Endothelial cell of umbilical vein (primary cell): Measurements from ENCODE around the gene TTC27. TPM values are rescaled to one million over a fixed set of nuclear protein-coding genes. Genes with fewer than 3 reads are reported as not detected.

ENCODE experiments used
- BruUV-seq: library from RNA; stranded (reverse); fragments of 400-500 nt; replicated peaks from 2 replicates; lab custom pipeline; 2021; lab: Mats Ljungman, UMichigan
- CTCF ChIA-PET: fragments of 300-600, 350-600 bp; sonication (Branson Sonifier 250); formaldehyde crosslinking; loops from one replicate; lab custom pipeline; 2021; ENCODE audit warnings: antibody characterized with exemption, inconsistent platforms; lab: Charles Lee
- POLR2A ChIA-PET: fragments of 300-600, 350-600 bp; sonication (Branson Sonifier 250); formaldehyde crosslinking; loops from one replicate; lab custom pipeline; 2021; ENCODE audit warnings: antibody characterized with exemption, inconsistent platforms; lab: Charles Lee
- DNase-seq: peaks from one replicate; pipeline ENCODE4 v3.0.0-alpha.2; 2011; ENCODE audit warnings: low read depth, low spot score
- FAIRE-seq: peaks from 2 replicates; lab custom pipeline; 2011; peaks lifted over from hg19 to GRCh38; lab: Jason Lieb, UNC
- H2AFZ ChIP-seq: 2 replicates; pipeline ENCODE4 v1.6.0; 2012; ENCODE audit warnings: low read depth, low read length, control low read depth, inconsistent platforms
- H3K27ac ChIP-seq: 2 replicates; pipeline ENCODE4 v1.5.1; 2011; ENCODE audit warnings: low read depth, mild to moderate bottlenecking, control low read depth, low read length, moderate library complexity; ENCODE audit not compliant: insufficient read depth
- H3K27me3 ChIP-seq, 2 experiments: 2 replicates each; pipeline versions ENCODE4 v1.6.0 to v1.6.1; 2011; ENCODE audit warnings: low read length in 2 of 2, mixed read lengths in 1 of 2; ENCODE audit not compliant: control insufficient read depth in 2 of 2, insufficient read depth in 2 of 2
- H3K36me3 ChIP-seq, 2 experiments: 2 replicates in 1 of 2; 3 replicates in 1 of 2; pipeline ENCODE4 v1.5.1; 2011; ENCODE audit warnings: low read length in 2 of 2, mild to moderate bottlenecking in 1 of 2, moderate library complexity in 1 of 2; ENCODE audit not compliant: control insufficient read depth in 2 of 2, insufficient read depth in 2 of 2; ENCODE audit errors: extremely low read depth in 1 of 2
- H3K4me1 ChIP-seq: 3 replicates; pipeline ENCODE4 v1.5.1; 2011; ENCODE audit warnings: mild to moderate bottlenecking, low read length; ENCODE audit not compliant: control insufficient read depth, insufficient read depth; ENCODE audit errors: extremely low read depth
- H3K4me2 ChIP-seq: 2 replicates; pipeline ENCODE4 v1.6.1; 2011; ENCODE audit warnings: low read length, control low read depth, mixed read lengths; ENCODE audit not compliant: insufficient read depth
- H3K4me3 ChIP-seq, 3 experiments: fragments of 200-600 bp in 1 of 3; sonication (generic), shearing (Covaris generic) in 1 of 3; replicated peaks in 1 of 3; 2 replicates each; pipeline ENCODE4 v1.5.1; 2011 to 2016; ENCODE audit warnings: control low read depth in 3 of 3, low read length in 3 of 3, mild to moderate bottlenecking in 2 of 3, inconsistent platforms in 1 of 3, low read depth in 1 of 3, moderate library complexity in 1 of 3; ENCODE audit not compliant: insufficient read depth in 1 of 3
- H3K79me2 ChIP-seq: 2 replicates; pipeline ENCODE4 v1.6.0; 2012; ENCODE audit warnings: low read length, inconsistent platforms; ENCODE audit not compliant: control insufficient read depth, insufficient read depth
- H3K9ac ChIP-seq: replicated peaks from 2 replicates; pipeline ENCODE3; 2011; ENCODE audit warnings: low read length, control low read depth; ENCODE audit not compliant: insufficient read depth; ENCODE audit errors: extremely low read depth
- H3K9me1 ChIP-seq: replicated peaks from 3 replicates; pipeline ENCODE4 v1.6.0; 2011; ENCODE audit warnings: mild to moderate bottlenecking, low read length; ENCODE audit not compliant: control insufficient read depth, insufficient read depth; ENCODE audit errors: extremely low read depth
- H3K9me3 ChIP-seq: replicated peaks from 2 replicates; pipeline ENCODE4 v1.5.1; 2012; ENCODE audit warnings: low read length, inconsistent platforms; ENCODE audit not compliant: control insufficient read depth, insufficient read depth
- H4K20me1 ChIP-seq: replicated peaks from 2 replicates; pipeline ENCODE3; 2011; ENCODE audit warnings: mild to moderate bottlenecking, low read length; ENCODE audit not compliant: control insufficient read depth, insufficient read depth; ENCODE audit errors: extremely low read depth
- CTCF ChIP-seq, 2 donors: IDR thresholded peaks; 1 replicate in 1 of 2; 2 replicates in 1 of 2; pipeline ENCODE4 v1.5.1; 2011; ENCODE audit warnings: low read length in 2 of 2, mild to moderate bottlenecking in 2 of 2, moderate library complexity in 2 of 2, control low read depth in 1 of 2, inconsistent platforms in 1 of 2, low read depth in 1 of 2; ENCODE audit not compliant: insufficient read depth in 1 of 2; ENCODE audit errors: extremely low read depth in 1 of 2
- EZH2 ChIP-seq: IDR thresholded peaks from 2 replicates; pipeline ENCODE4 v1.6.1; 2012; ENCODE audit warnings: borderline replicate concordance, low read depth, mild to moderate bottlenecking, moderate library complexity, low read length, inconsistent platforms; ENCODE audit not compliant: severe bottlenecking
- FOS ChIP-seq: IDR thresholded peaks from 2 replicates; pipeline ENCODE4 v1.6.1; 2011; ENCODE audit warnings: mild to moderate bottlenecking, low read length, moderate library complexity, borderline replicate concordance; ENCODE audit not compliant: insufficient read depth
- JUN ChIP-seq: IDR thresholded peaks from 2 replicates; pipeline ENCODE4 v1.6.1; 2011; ENCODE audit warnings: borderline replicate concordance, low read depth; ENCODE audit not compliant: insufficient read length, insufficient read depth
- MYC ChIP-seq: IDR thresholded peaks from one replicate; pipeline ENCODE4 v1.6.1; 2011; ENCODE audit warnings: mild to moderate bottlenecking, low read depth, low read length
- POLR2A ChIP-seq: IDR thresholded peaks from 2 replicates; pipeline ENCODE4 v1.6.1; 2012; ENCODE audit warnings: low read depth, mild to moderate bottlenecking, control low read depth, low read length
- dilution Hi-C: fragments of 300-500 bp; cut with MboI; formaldehyde crosslinking; loops from one replicate; pipeline ENCODE4 v1.15.0; 2019; ENCODE audit warnings: low sequenced_read_pairs; ENCODE audit not compliant: extremely low pct_ligation_motif_present
- intact Hi-C: fragments of 100-400 bp; cut with micrococcal nuclease; formaldehyde crosslinking; loops from one replicate; pipeline ENCODE4 v1.10.0; 2022
- polyA plus RNA-seq, 4 experiments: library from polyadenylated mRNA; depleted of rRNA in 3 of 4; stranded (reverse) in 3 of 4; unstranded in 1 of 4; fragments of >200 nt; gene quantifications; 2 replicates each; pipeline versions ENCODE4 v1.2.1 to v1.2.3, GENCODE V29; 2011 to 2012; ENCODE audit warnings: missing spikeins in 1 of 4
- total RNA-seq: library from RNA; stranded (reverse); gene quantifications from 2 replicates; pipeline ENCODE4 v1.2.3, GENCODE V29; 2021
- TF ChIP-seq, protein P1 (sequence below): IDR thresholded peaks from 2 replicates; pipeline ENCODE4 v1.6.1; 2011; ENCODE audit not compliant: insufficient read depth, insufficient read length

The TTC27 gene
- total and polyA plus RNA-seq, 2 donors (not counting 3 experiments of a cell fraction or from before 2014, with no cell fraction given) = 16.3 to 20.1 TPM

GRCh38 chr2:32783933-32784332, 156.1 kb downstream of the TTC27 start:
- intact Hi-C loops = no loop called here

DNA sequence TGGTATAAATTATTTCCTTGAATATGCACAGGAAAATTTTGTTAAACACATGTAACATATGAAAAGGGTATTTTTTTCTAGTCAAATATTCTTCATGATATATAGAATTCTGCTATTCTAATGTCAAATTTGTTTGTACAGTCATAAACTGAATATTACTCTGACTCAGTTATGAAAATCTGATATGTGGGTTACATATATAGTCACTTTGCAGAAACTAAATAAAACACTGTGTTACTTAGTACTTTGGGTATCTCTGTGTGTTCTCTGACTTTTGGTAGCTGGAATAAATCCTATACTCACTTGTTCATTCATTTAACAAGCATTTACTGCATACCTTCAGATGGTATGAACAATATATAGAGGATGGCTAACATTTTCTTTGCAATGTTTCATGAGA, 159.4 kb downstream of the TTC27 start:
- POLR2A ChIA-PET = interaction anchor here (0.6 kb wide), 1 partner anchor 119 kb away, joined by 3 read pairs; no protein-coding TSS in a partner anchor
- no peaks in the 10 kb centered on the region for H3K9me3 ChIP-seq
- no peaks in the 10 kb centered on the region for H3K9me1 ChIP-seq
- no peak for FAIRE-seq
- H3K27ac ChIP-seq = no peak overlapping the region
- no peaks in the 10 kb centered on the region for H3K79me2 ChIP-seq
- no TSS peak for BruUV-seq
- CTCF ChIA-PET = interaction anchor here (0.9 kb wide), 1 partner anchor 158 kb away, joined by 3 read pairs; no protein-coding TSS in a partner anchor
- intact Hi-C loops (no loop called here), dilution Hi-C loops (no loop called here)
- H4K20me1 ChIP-seq = peaks cover 2% of the 10 kb centered on the region
- TF ChIP-seq, protein P1, sequence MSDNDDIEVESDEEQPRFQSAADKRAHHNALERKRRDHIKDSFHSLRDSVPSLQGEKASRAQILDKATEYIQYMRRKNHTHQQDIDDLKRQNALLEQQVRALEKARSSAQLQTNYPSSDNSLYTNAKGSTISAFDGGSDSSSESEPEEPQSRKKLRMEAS = no peak
- TF ChIP-seq JUN = no peak
- TF ChIP-seq EZH2 = no peak
- no peak for TF ChIP-seq CTCF (IDR thresholded peaks at IDR 0.05; ENCODE audit: extremely low read depth in 1 of 2, insufficient read depth in 1 of 2, low read depth in 1 of 2, low read length in 2 of 2)
- no peak for TF ChIP-seq MYC
- no peak for TF ChIP-seq POLR2A
- H3K9ac ChIP-seq = no peak overlapping the region
- DNase-seq = no peak
- no peak overlapping the region for H3K4me2 ChIP-seq
- no peak overlapping the region for H3K4me3 ChIP-seq
- no peaks in the 10 kb centered on the region for H3K27me3 ChIP-seq
- no peaks in the 10 kb centered on the region for H3K36me3 ChIP-seq
- H3K4me1 ChIP-seq = peaks cover 7% of the 10 kb centered on the region
- no peak overlapping the region for H2AFZ ChIP-seq

More at GRCh38 chr2:32783933-32784332, 156.1 kb downstream of the TTC27 start:
- FAIRE-seq (no peak), DNase-seq (no peak)
- TF ChIP-seq EZH2 = no peak
- no peak for TF ChIP-seq FOS
- ChIA-PET POLR2A (no interaction called here), CTCF (interaction anchor here (1.3 to 1.4 kb wide), 2 partner anchors 11 to 588 kb away, joined by 3 to 5 read pairs; no protein-coding TSS in a partner anchor)
- Histone ChIP-seq H3K27ac (no peak overlapping the region), H3K9me1 (no peaks in the 10 kb centered on the region), H3K4me3 (no peak overlapping the region), H2AFZ (no peak overlapping the region), H3K36me3 (no peaks in the 10 kb centered on the region), H3K4me1 (no peaks in the 10 kb centered on the region), H3K79me2 (no peaks in the 10 kb centered on the region), H3K9ac (no peak overlapping the region), H3K27me3 (no peaks in the 10 kb centered on the region), H4K20me1 (peaks cover 2% of the 10 kb centered on the region), H3K4me2 (no peak overlapping the region), H3K9me3 (no peaks in the 10 kb centered on the region)
- BruUV-seq = no TSS peak
- dilution Hi-C loops = no loop called here
